HCT116 (cell line): ENCODE data around the gene CXCL11.

ENCODE experiments used
- CTCF ChIP-seq, 3 experiments: fragments of 200-600 bp in 1 of 3; sonication (generic) in 1 of 3; IDR thresholded peaks in 2 of 3; conservative IDR thresholded peaks in 1 of 3; 2 replicates each; pipeline ENCODE4 v1.5.1; 2012 to 2017; ENCODE audit warnings: low read depth in 2 of 3, low read length in 2 of 3, antibody characterized with exemption in 1 of 3, borderline replicate concordance in 1 of 3, control low read depth in 1 of 3, mild to moderate bottlenecking in 1 of 3, mixed read lengths in 1 of 3, mixed run types in 1 of 3, moderate library complexity in 1 of 3; ENCODE audit not compliant: insufficient read depth in 1 of 3
- ELF1 ChIP-seq: IDR thresholded peaks from 2 replicates; pipeline ENCODE4 v1.6.1; 2012; ENCODE audit warnings: low read depth, borderline replicate concordance
- EZH2 ChIP-seq: fragments of 200-600 bp; sonication (generic); IDR thresholded peaks from 2 replicates; pipeline ENCODE4 v1.6.1; 2017; ENCODE audit warnings: antibody characterized with exemption, mixed run types

GRCh38 chr4:76024065-76024464 is 11.8 kb downstream of the CXCL11 start:
- TF ChIP-seq EZH2 (no peak), ELF1 (no peak), CTCF (IDR thresholded peaks at IDR 0.05 in 2 of 3, conservative IDR thresholded peaks at IDR 0.05 in 1 of 3; ENCODE audit: borderline replicate concordance in 1 of 3, insufficient read depth in 1 of 3, low read depth in 2 of 3, low read length in 2 of 3) (no peak)
